Fibroblast of lung (primary cell): Measurements from ENCODE around the gene PPIL4. TPM values are rescaled to one million over a fixed set of nuclear protein-coding genes. Genes with fewer than 3 reads are reported as not detected.

ENCODE experiments used
- DNase-seq, 2 donors: peaks; one replicate each; pipeline versions ENCODE4 v3.0.0 to v3.0.0-alpha.2; 2010; ENCODE audit warnings: low read depth in 2 of 2
- H2AFZ ChIP-seq: 2 replicates; pipeline ENCODE4 v1.5.1; 2012; ENCODE audit warnings: low read length, control low read depth, inconsistent platforms
- H3K27ac ChIP-seq: 2 replicates; pipeline ENCODE4 v1.5.1; 2011; ENCODE audit warnings: low read length, control low read depth; ENCODE audit not compliant: insufficient read depth
- H3K27me3 ChIP-seq: 2 replicates; pipeline ENCODE4 v1.5.1; 2011; ENCODE audit warnings: mild to moderate bottlenecking, low read length; ENCODE audit not compliant: control insufficient read depth, insufficient read depth
- H3K36me3 ChIP-seq: 2 replicates; pipeline ENCODE4 v1.5.1; 2011; ENCODE audit warnings: low read length; ENCODE audit not compliant: control insufficient read depth, insufficient read depth
- H3K4me1 ChIP-seq: 2 replicates; pipeline ENCODE4 v1.5.1; 2011; ENCODE audit warnings: low read length; ENCODE audit not compliant: control insufficient read depth, insufficient read depth; ENCODE audit errors: extremely low read depth
- H3K4me2 ChIP-seq: 2 replicates; pipeline ENCODE4 v1.5.1; 2011; ENCODE audit warnings: low read length, control low read depth; ENCODE audit not compliant: insufficient read depth; ENCODE audit errors: extremely low read depth
- H3K4me3 ChIP-seq, 4 experiments: fragments of 200-600 bp in 1 of 4; sonication (generic) in 1 of 4; replicated peaks in 1 of 4; 2 replicates each; pipeline ENCODE4 v1.5.1; 2011 to 2016; ENCODE audit warnings: low read length in 4 of 4, low read depth in 3 of 4, mild to moderate bottlenecking in 3 of 4, control low read depth in 2 of 4, inconsistent platforms in 1 of 4, mixed read lengths in 1 of 4; ENCODE audit not compliant: insufficient read depth in 1 of 4; ENCODE audit errors: control extremely low read depth in 1 of 4
- H3K79me2 ChIP-seq: 2 replicates; pipeline ENCODE4 v1.5.1; 2012; ENCODE audit warnings: mild to moderate bottlenecking, low read length, inconsistent platforms; ENCODE audit not compliant: control insufficient read depth, insufficient read depth
- H3K9ac ChIP-seq: 2 replicates; pipeline ENCODE4 v1.5.1; 2011; ENCODE audit warnings: mild to moderate bottlenecking, low read length, control low read depth; ENCODE audit not compliant: insufficient read depth
- H3K9me3 ChIP-seq: 2 replicates; pipeline ENCODE4 v1.5.1; 2012; ENCODE audit warnings: low read depth, low read length; ENCODE audit not compliant: control insufficient read depth, insufficient read depth
- H4K20me1 ChIP-seq: 2 replicates; pipeline ENCODE4 v1.5.1; 2011; ENCODE audit warnings: low read length; ENCODE audit not compliant: control insufficient read depth, insufficient read depth; ENCODE audit errors: extremely low read depth
- EZH2 ChIP-seq: IDR thresholded peaks from 2 replicates; pipeline ENCODE4 v1.5.1; 2012; ENCODE audit warnings: low read length, control low read depth, mild to moderate bottlenecking; ENCODE audit errors: missing control alignments
- polyA plus RNA-seq, 2 donors: library from polyadenylated mRNA; depleted of rRNA in 1 of 2; stranded (reverse) in 1 of 2; unstranded in 1 of 2; fragments of >200 nt; gene quantifications; 2 replicates each; pipeline ENCODE4 v1.2.1, GENCODE V29; 2011 to 2012; ENCODE audit warnings: missing spikeins in 1 of 2
- total RNA-seq: library from RNA; depleted of rRNA; stranded (reverse); fragments of >200 nt; gene quantifications from 2 replicates; pipeline ENCODE4 v1.2.1, GENCODE V29; 2014
- TF ChIP-seq, protein P1 (sequence below), 2 donors: IDR thresholded peaks in 1 of 2; conservative IDR thresholded peaks in 1 of 2; 1 replicate in 1 of 2; 2 replicates in 1 of 2; pipeline ENCODE4 v1.5.1; 2011 to 2012; ENCODE audit warnings: low read length in 2 of 2, control low read depth in 1 of 2, inconsistent platforms in 1 of 2, low read depth in 1 of 2, mild to moderate bottlenecking in 1 of 2

Gene PPIL4
- total and polyA plus RNA-seq, 2 donors (not counting 1 experiment from before 2014, with no cell fraction given): 15.9 to 37.5 TPM

DNA sequence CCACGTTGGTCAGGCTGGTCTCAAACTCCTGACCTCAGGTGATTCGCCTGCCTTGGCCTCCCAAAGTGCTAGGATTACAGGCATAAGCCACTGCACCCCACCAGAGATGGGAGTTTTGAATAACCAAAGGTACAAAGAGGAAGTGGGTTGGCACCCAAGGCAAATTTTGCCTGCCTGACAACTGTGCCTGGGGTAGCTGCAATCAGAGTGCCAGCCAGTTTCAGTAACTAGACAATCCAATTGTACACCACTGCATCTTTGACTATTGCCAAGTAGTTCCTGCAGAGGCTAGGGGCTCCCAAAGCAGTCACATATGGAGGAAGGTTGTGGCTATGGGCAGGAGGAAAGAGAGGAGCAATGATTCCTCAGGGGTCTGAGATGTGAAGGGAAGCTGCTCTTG, 77.7 kb downstream of the PPIL4 start:
- no peak overlapping the region for H3K9ac ChIP-seq
- DNase-seq: no peak
- no peaks in the 10 kb centered on the region for H3K79me2 ChIP-seq
- H3K9me3 ChIP-seq: no peaks in the 10 kb centered on the region
- H2AFZ ChIP-seq: no peak overlapping the region
- no peak overlapping the region for H3K27ac ChIP-seq
- TF ChIP-seq, protein P1, sequence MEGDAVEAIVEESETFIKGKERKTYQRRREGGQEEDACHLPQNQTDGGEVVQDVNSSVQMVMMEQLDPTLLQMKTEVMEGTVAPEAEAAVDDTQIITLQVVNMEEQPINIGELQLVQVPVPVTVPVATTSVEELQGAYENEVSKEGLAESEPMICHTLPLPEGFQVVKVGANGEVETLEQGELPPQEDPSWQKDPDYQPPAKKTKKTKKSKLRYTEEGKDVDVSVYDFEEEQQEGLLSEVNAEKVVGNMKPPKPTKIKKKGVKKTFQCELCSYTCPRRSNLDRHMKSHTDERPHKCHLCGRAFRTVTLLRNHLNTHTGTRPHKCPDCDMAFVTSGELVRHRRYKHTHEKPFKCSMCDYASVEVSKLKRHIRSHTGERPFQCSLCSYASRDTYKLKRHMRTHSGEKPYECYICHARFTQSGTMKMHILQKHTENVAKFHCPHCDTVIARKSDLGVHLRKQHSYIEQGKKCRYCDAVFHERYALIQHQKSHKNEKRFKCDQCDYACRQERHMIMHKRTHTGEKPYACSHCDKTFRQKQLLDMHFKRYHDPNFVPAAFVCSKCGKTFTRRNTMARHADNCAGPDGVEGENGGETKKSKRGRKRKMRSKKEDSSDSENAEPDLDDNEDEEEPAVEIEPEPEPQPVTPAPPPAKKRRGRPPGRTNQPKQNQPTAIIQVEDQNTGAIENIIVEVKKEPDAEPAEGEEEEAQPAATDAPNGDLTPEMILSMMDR (conservative IDR thresholded peaks at IDR 0.05 in 1 of 2, IDR thresholded peaks at IDR 0.05 in 1 of 2; ENCODE audit: low read depth in 1 of 2, low read length in 2 of 2): no peak
- TF ChIP-seq EZH2: no peak
- no peaks in the 10 kb centered on the region for H3K4me1 ChIP-seq
- no peak overlapping the region for H3K4me3 ChIP-seq
- H3K27me3 ChIP-seq: peaks cover 9% of the 10 kb centered on the region
- H3K36me3 ChIP-seq: no peaks in the 10 kb centered on the region
- no peaks in the 10 kb centered on the region for H4K20me1 ChIP-seq
- no peak overlapping the region for H3K4me2 ChIP-seq

DNA sequence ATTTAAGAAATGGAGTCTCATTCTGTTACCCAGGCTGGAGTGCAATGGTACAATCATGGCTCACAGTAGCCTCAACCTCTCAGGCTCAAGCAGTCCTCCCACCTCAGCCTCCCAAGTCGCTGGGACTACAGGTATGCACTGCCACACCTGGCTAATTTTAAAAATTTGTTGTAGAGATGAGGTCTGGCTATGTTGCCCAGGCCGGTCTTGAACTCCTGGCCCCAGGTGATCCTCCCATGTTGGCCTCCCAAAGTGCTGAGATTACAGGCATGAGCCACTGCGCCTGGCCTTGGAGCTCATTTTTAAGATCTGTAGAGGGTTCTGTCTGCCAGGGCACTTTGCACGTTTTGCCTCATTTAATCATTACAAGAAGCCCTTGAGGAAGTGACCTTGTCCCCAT, 78.6 kb downstream of the PPIL4 start:
- Histone ChIP-seq H3K4me1 (no peaks in the 10 kb centered on the region), H3K27ac (no peak overlapping the region), H3K9me3 (no peaks in the 10 kb centered on the region), H3K79me2 (no peaks in the 10 kb centered on the region), H3K4me3 (no peak overlapping the region), H3K27me3 (peaks cover 9% of the 10 kb centered on the region), H3K4me2 (no peak overlapping the region), H4K20me1 (no peaks in the 10 kb centered on the region), H3K36me3 (no peaks in the 10 kb centered on the region), H3K9ac (no peak overlapping the region), H2AFZ (no peak overlapping the region)
- no peak for DNase-seq
- TF ChIP-seq, protein P1 (conservative IDR thresholded peaks at IDR 0.05 in 1 of 2, IDR thresholded peaks at IDR 0.05 in 1 of 2; ENCODE audit: low read depth in 1 of 2, low read length in 2 of 2): no peak
- no peak for TF ChIP-seq EZH2

DNA sequence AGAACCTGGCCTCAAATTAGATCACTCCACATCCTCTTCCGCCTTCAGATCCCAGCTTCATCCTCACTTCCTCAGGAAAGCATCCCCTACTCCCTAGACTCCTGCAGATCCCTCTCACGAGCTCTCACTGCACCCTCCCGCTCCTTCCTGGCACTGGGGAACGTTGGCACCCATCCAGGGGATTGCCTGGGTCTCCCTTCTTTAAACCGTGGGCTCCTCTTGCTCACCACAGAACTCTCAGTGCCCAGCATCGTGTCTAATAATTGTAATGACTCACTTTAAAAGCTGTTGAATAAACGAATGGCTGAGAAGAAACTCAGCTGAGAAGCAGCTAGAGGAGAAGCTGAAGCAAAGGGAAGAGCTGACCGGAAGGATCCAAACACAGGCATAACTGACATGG, 81.4 kb downstream of the PPIL4 start:
- H3K9me3 ChIP-seq: no peaks in the 10 kb centered on the region
- H3K27ac ChIP-seq: no peak overlapping the region
- peaks cover 9% of the 10 kb centered on the region for H3K27me3 ChIP-seq
- no peaks in the 10 kb centered on the region for H3K79me2 ChIP-seq
- no peaks in the 10 kb centered on the region for H3K36me3 ChIP-seq
- H3K4me1 ChIP-seq: peaks cover 3% of the 10 kb centered on the region
- DNase-seq: no peak
- no peak overlapping the region for H3K4me2 ChIP-seq
- no peak for TF ChIP-seq EZH2
- TF ChIP-seq, protein P1 (conservative IDR thresholded peaks at IDR 0.05 in 1 of 2, IDR thresholded peaks at IDR 0.05 in 1 of 2; ENCODE audit: low read depth in 1 of 2, low read length in 2 of 2): no peak
- no peaks in the 10 kb centered on the region for H4K20me1 ChIP-seq
- no peak overlapping the region for H3K4me3 ChIP-seq
- H3K9ac ChIP-seq: no peak overlapping the region
- no peak overlapping the region for H2AFZ ChIP-seq
